GM23338 (cell line): Measurements from ENCODE around the gene ZNF474. TPM values are rescaled to one million over a fixed set of nuclear protein-coding genes. Genes with fewer than 3 reads are reported as not detected.

ENCODE experiments used
- ATAC-seq: fragments of 200-7000 bp; cut with Tn5 transposase; 3 replicates; pipeline ENCODE4 v1.9.1; 2020
- DNase-seq: peaks from one replicate; pipeline ENCODE4 v3.0.0-alpha.2; 2015; ENCODE audit warnings: low spot score
- H2AFZ ChIP-seq: fragments of 200-600 bp; sonication (generic); 2 replicates; pipeline ENCODE4 v1.8.0; 2016; ENCODE audit warnings: antibody characterized with exemption, mild to moderate bottlenecking, moderate library complexity
- H3F3A ChIP-seq: fragments of 200-600 bp; sonication (generic); replicated peaks from 2 replicates; pipeline ENCODE4 v1.8.0; 2017; ENCODE audit warnings: antibody characterized with exemption, mixed run types, low read depth
- H3K27ac ChIP-seq: fragments of 200-600 bp; sonication (generic); 2 replicates; pipeline ENCODE4 v1.6.1; 2016; ENCODE audit warnings: low read depth
- H3K27me3 ChIP-seq: fragments of 200-600 bp; sonication (generic); 2 replicates; pipeline ENCODE4 v1.8.0; 2016; ENCODE audit warnings: mild to moderate bottlenecking, mixed run types, moderate library complexity; ENCODE audit not compliant: insufficient read depth
- H3K36me3 ChIP-seq: fragments of 200-600 bp; sonication (generic); 2 replicates; pipeline ENCODE4 v1.8.0; 2016; ENCODE audit warnings: mild to moderate bottlenecking; ENCODE audit not compliant: insufficient read depth
- H3K4me1 ChIP-seq: fragments of 200-600 bp; sonication (generic); 2 replicates; pipeline ENCODE4 v1.8.0; 2016; ENCODE audit warnings: mild to moderate bottlenecking, moderate library complexity; ENCODE audit not compliant: insufficient read depth
- H3K4me2 ChIP-seq: fragments of 200-600 bp; sonication (generic); 2 replicates; pipeline ENCODE4 v1.7.1; 2017; ENCODE audit warnings: mixed run types
- H3K4me3 ChIP-seq: fragments of 200-600 bp; sonication (generic); 2 replicates; pipeline ENCODE4 v1.6.1; 2016; ENCODE audit warnings: mixed run types
- H3K79me2 ChIP-seq: fragments of 200-600 bp; sonication (generic); replicated peaks from 2 replicates; pipeline ENCODE4 v1.8.0; 2017; ENCODE audit warnings: mild to moderate bottlenecking; ENCODE audit not compliant: insufficient read depth
- H3K9me2 ChIP-seq: fragments of 200-600 bp; sonication (generic); 2 replicates; pipeline ENCODE4 v1.8.0; 2017; ENCODE audit not compliant: insufficient read depth
- H4K20me1 ChIP-seq: fragments of 200-600 bp; sonication (generic); replicated peaks from 2 replicates; pipeline ENCODE4 v1.8.0; 2017; ENCODE audit warnings: mild to moderate bottlenecking; ENCODE audit not compliant: insufficient read depth
- H3K27ac Mint-ChIP-seq: 2 replicates; pipeline ENCODE4 v1.8.0; 2020; ENCODE audit warnings: inconsistent platforms, mild to moderate bottlenecking, moderate library complexity, mixed read lengths
- H3K27me3 Mint-ChIP-seq: 3 replicates; pipeline ENCODE4 v1.8.0; 2022; ENCODE audit warnings: low read depth, mild to moderate bottlenecking, moderate library complexity, mixed read lengths, inconsistent platforms; ENCODE audit not compliant: insufficient read depth, poor library complexity
- H3K36me3 Mint-ChIP-seq: 3 replicates; pipeline ENCODE4 v1.8.0; 2021; ENCODE audit warnings: low read depth, mild to moderate bottlenecking, inconsistent platforms, moderate library complexity, mixed read lengths
- H3K4me1 Mint-ChIP-seq: 3 replicates; pipeline ENCODE4 v1.8.0; 2020; ENCODE audit warnings: mild to moderate bottlenecking, inconsistent platforms, mixed read lengths
- H3K4me3 Mint-ChIP-seq: 3 replicates; pipeline ENCODE4 v1.8.0; 2021; ENCODE audit warnings: moderate library complexity, mild to moderate bottlenecking, inconsistent platforms, mixed read lengths
- H3K9me3 Mint-ChIP-seq: 3 replicates; pipeline ENCODE4 v1.8.0; 2020; ENCODE audit warnings: moderate library complexity, mild to moderate bottlenecking, inconsistent platforms, mixed read lengths
- CREB1 ChIP-seq: fragments of 250-450 bp; sonication (Bioruptor Pico); IDR thresholded peaks from 2 replicates; pipeline ENCODE4 v1.5.0; 2020; ENCODE audit warnings: low read depth, mild to moderate bottlenecking, moderate library complexity
- EZH2 ChIP-seq: fragments of 200-600 bp; sonication (generic); IDR thresholded peaks from one replicate; pipeline ENCODE4 v1.8.0; 2017; ENCODE audit warnings: antibody characterized with exemption, mild to moderate bottlenecking, low read depth; ENCODE audit not compliant: unreplicated experiment
- EZH2phosphoT487 ChIP-seq: fragments of 200-600 bp; sonication (generic); IDR thresholded peaks from one replicate; pipeline ENCODE4 v1.8.1; 2018; ENCODE audit warnings: antibody characterized with exemption; ENCODE audit not compliant: unreplicated experiment
- JUNB ChIP-seq: IDR thresholded peaks from one replicate; pipeline ENCODE4 v1.6.1; 2016; ENCODE audit warnings: antibody characterized with exemption; ENCODE audit not compliant: unreplicated experiment
- NANOG ChIP-seq: IDR thresholded peaks from 2 replicates; pipeline ENCODE4 v1.6.1; 2016; ENCODE audit warnings: antibody characterized with exemption, borderline replicate concordance
- POLR2AphosphoS5 ChIP-seq: IDR thresholded peaks from 2 replicates; pipeline ENCODE4 v1.6.1; 2016; ENCODE audit warnings: antibody characterized with exemption, low read depth
- STAT1 ChIP-seq: IDR thresholded peaks from one replicate; pipeline ENCODE4 v1.6.1; 2016; ENCODE audit warnings: antibody characterized with exemption; ENCODE audit not compliant: unreplicated experiment
- ZNF114 ChIP-seq: fragments of 250-450 bp; sonication (Bioruptor Pico); IDR thresholded peaks from 2 replicates; pipeline ENCODE4 v1.5.0; 2020; ENCODE audit warnings: mild to moderate bottlenecking, moderate library complexity
- ZNF331 ChIP-seq: fragments of 250-450 bp; sonication (Bioruptor Pico); IDR thresholded peaks from 2 replicates; pipeline ENCODE4 v1.5.0; 2020; ENCODE audit warnings: low read depth, mild to moderate bottlenecking, moderate library complexity
- polyA plus RNA-seq: library from polyadenylated mRNA; unstranded; fragments of >200 nt; fragmentation: Nextera tagmentation; extraction: Ambion mirVana; gene quantifications from 2 replicates; pipeline ENCODE4 v1.2.1, GENCODE V29; 2016
- total RNA-seq: library from RNA; depleted of rRNA; stranded (reverse); fragments of >200 nt; shearing (Covaris generic); gene quantifications from 2 replicates; pipeline ENCODE4 v1.2.3, GENCODE V29; 2014
- TF ChIP-seq, protein P1 (sequence below): fragments of 250-450 bp; sonication (Bioruptor Pico); IDR thresholded peaks from 2 replicates; pipeline ENCODE4 v1.5.0; 2020; ENCODE audit warnings: mild to moderate bottlenecking, moderate library complexity
- TF ChIP-seq, protein P2 (sequence below): IDR thresholded peaks from 2 replicates; pipeline ENCODE4 v1.6.1; 2016; ENCODE audit warnings: antibody characterized with exemption
- TF ChIP-seq, protein P3 (sequence below): IDR thresholded peaks from one replicate; pipeline ENCODE4 v1.6.1; 2018; ENCODE audit warnings: antibody characterized with exemption; ENCODE audit not compliant: unreplicated experiment
- TF ChIP-seq, protein P4 (sequence below), 2 experiments: fragments of 200-600 bp in 1 of 2; sonication (generic) in 1 of 2; conservative IDR thresholded peaks; 2 replicates each; pipeline versions ENCODE4 v1.5.1 to v1.6.1; 2016 to 2017; ENCODE audit warnings: antibody characterized with exemption in 2 of 2, low read depth in 2 of 2, mild to moderate bottlenecking in 2 of 2, moderate library complexity in 1 of 2

Gene ZNF474
- total and polyA plus RNA-seq, 2 experiments from 2014 or later: 0.59 TPM; not detected in 1

DNA sequence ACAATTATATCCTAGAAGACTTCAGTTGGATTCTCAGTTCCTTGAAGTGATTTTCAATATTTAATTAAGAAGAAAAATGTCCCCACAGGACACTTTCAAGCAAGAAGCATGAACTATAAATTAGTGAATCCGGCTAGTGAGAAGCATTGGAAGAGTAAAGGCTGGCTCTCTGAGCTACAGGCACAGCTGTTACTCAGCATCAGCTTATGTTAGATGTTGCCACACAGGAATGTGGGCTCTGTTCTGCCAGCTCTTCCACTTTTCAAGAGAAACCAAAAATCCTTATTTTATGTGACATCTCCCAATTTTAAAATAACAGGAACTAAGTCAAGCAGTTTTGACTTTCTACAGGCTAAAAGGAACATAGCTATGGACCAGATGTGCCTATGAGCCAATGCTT is 14.9 kb downstream of the ZNF474 start:
- Histone ChIP-seq H3K4me1 (no peaks in the 10 kb centered on the region), H3F3A (no peaks in the 10 kb centered on the region), H3K9me2 (peaks cover 2% of the 10 kb centered on the region; the same call in 1 of the 2 replicates), H3K4me2 (no peak overlapping the region), H4K20me1 (no peaks in the 10 kb centered on the region), H3K27ac (no peak overlapping the region), H3K36me3 (no peaks in the 10 kb centered on the region), H3K4me3 (no peak overlapping the region), H3K79me2 (no peaks in the 10 kb centered on the region), H3K27me3 (no peaks in the 10 kb centered on the region), H2AFZ (no peak overlapping the region)
- no peak overlapping the region for H3K4me3 Mint-ChIP-seq
- H3K9me3 Mint-ChIP-seq: no peaks in the 10 kb centered on the region
- H3K27me3 Mint-ChIP-seq: peaks cover 2% of the 10 kb centered on the region
- H3K27ac Mint-ChIP-seq: no peak overlapping the region
- H3K36me3 Mint-ChIP-seq: no peaks in the 10 kb centered on the region
- H3K4me1 Mint-ChIP-seq: peaks cover 3% of the 10 kb centered on the region
- ATAC-seq (no peak), DNase-seq (no peak)
- TF ChIP-seq POLR2AphosphoS5: no peak
- no peak for TF ChIP-seq EZH2
- TF ChIP-seq, protein P1, sequence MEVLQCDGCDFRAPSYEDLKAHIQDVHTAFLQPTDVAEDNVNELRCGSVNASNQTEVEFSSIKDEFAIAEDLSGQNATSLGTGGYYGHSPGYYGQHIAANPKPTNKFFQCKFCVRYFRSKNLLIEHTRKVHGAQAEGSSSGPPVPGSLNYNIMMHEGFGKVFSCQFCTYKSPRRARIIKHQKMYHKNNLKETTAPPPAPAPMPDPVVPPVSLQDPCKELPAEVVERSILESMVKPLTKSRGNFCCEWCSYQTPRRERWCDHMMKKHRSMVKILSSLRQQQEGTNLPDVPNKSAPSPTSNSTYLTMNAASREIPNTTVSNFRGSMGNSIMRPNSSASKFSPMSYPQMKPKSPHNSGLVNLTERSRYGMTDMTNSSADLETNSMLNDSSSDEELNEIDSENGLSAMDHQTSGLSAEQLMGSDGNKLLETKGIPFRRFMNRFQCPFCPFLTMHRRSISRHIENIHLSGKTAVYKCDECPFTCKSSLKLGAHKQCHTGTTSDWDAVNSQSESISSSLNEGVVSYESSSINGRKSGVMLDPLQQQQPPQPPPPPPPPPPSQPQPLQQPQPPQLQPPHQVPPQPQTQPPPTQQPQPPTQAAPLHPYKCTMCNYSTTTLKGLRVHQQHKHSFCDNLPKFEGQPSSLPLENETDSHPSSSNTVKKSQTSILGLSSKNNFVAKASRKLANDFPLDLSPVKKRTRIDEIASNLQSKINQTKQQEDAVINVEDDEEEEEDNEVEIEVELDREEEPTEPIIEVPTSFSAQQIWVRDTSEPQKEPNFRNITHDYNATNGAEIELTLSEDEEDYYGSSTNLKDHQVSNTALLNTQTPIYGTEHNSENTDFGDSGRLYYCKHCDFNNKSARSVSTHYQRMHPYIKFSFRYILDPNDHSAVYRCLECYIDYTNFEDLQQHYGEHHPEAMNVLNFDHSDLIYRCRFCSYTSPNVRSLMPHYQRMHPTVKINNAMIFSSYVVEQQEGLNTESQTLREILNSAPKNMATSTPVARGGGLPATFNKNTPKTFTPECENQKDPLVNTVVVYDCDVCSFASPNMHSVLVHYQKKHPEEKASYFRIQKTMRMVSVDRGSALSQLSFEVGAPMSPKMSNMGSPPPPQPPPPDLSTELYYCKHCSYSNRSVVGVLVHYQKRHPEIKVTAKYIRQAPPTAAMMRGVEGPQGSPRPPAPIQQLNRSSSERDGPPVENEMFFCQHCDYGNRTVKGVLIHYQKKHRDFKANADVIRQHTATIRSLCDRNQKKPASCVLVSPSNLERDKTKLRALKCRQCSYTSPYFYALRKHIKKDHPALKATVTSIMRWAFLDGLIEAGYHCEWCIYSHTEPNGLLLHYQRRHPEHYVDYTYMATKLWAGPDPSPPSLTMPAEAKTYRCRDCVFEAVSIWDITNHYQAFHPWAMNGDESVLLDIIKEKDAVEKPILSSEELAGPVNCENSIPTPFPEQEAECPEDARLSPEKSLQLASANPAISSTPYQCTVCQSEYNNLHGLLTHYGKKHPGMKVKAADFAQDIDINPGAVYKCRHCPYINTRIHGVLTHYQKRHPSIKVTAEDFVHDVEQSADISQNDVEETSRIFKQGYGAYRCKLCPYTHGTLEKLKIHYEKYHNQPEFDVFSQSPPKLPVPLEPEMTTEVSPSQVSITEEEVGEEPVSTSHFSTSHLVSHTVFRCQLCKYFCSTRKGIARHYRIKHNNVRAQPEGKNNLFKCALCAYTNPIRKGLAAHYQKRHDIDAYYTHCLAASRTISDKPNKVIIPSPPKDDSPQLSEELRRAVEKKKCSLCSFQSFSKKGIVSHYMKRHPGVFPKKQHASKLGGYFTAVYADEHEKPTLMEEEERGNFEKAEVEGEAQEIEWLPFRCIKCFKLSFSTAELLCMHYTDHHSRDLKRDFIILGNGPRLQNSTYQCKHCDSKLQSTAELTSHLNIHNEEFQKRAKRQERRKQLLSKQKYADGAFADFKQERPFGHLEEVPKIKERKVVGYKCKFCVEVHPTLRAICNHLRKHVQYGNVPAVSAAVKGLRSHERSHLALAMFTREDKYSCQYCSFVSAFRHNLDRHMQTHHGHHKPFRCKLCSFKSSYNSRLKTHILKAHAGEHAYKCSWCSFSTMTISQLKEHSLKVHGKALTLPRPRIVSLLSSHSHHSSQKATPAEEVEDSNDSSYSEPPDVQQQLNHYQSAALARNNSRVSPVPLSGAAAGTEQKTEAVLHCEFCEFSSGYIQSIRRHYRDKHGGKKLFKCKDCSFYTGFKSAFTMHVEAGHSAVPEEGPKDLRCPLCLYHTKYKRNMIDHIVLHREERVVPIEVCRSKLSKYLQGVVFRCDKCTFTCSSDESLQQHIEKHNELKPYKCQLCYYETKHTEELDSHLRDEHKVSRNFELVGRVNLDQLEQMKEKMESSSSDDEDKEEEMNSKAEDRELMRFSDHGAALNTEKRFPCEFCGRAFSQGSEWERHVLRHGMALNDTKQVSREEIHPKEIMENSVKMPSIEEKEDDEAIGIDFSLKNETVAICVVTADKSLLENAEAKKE: no peak
- TF ChIP-seq ZNF331: no peak
- TF ChIP-seq ZNF114: no peak
- TF ChIP-seq, protein P2, sequence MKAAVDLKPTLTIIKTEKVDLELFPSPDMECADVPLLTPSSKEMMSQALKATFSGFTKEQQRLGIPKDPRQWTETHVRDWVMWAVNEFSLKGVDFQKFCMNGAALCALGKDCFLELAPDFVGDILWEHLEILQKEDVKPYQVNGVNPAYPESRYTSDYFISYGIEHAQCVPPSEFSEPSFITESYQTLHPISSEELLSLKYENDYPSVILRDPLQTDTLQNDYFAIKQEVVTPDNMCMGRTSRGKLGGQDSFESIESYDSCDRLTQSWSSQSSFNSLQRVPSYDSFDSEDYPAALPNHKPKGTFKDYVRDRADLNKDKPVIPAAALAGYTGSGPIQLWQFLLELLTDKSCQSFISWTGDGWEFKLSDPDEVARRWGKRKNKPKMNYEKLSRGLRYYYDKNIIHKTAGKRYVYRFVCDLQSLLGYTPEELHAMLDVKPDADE: no peak
- TF ChIP-seq NANOG: no peak
- TF ChIP-seq STAT1: no peak
- TF ChIP-seq CREB1 (CRISPR knock-in tag): no peak
- TF ChIP-seq JUNB: no peak
- TF ChIP-seq, protein P3, sequence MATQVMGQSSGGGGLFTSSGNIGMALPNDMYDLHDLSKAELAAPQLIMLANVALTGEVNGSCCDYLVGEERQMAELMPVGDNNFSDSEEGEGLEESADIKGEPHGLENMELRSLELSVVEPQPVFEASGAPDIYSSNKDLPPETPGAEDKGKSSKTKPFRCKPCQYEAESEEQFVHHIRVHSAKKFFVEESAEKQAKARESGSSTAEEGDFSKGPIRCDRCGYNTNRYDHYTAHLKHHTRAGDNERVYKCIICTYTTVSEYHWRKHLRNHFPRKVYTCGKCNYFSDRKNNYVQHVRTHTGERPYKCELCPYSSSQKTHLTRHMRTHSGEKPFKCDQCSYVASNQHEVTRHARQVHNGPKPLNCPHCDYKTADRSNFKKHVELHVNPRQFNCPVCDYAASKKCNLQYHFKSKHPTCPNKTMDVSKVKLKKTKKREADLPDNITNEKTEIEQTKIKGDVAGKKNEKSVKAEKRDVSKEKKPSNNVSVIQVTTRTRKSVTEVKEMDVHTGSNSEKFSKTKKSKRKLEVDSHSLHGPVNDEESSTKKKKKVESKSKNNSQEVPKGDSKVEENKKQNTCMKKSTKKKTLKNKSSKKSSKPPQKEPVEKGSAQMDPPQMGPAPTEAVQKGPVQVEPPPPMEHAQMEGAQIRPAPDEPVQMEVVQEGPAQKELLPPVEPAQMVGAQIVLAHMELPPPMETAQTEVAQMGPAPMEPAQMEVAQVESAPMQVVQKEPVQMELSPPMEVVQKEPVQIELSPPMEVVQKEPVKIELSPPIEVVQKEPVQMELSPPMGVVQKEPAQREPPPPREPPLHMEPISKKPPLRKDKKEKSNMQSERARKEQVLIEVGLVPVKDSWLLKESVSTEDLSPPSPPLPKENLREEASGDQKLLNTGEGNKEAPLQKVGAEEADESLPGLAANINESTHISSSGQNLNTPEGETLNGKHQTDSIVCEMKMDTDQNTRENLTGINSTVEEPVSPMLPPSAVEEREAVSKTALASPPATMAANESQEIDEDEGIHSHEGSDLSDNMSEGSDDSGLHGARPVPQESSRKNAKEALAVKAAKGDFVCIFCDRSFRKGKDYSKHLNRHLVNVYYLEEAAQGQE: no peak
- TF ChIP-seq, protein P4, sequence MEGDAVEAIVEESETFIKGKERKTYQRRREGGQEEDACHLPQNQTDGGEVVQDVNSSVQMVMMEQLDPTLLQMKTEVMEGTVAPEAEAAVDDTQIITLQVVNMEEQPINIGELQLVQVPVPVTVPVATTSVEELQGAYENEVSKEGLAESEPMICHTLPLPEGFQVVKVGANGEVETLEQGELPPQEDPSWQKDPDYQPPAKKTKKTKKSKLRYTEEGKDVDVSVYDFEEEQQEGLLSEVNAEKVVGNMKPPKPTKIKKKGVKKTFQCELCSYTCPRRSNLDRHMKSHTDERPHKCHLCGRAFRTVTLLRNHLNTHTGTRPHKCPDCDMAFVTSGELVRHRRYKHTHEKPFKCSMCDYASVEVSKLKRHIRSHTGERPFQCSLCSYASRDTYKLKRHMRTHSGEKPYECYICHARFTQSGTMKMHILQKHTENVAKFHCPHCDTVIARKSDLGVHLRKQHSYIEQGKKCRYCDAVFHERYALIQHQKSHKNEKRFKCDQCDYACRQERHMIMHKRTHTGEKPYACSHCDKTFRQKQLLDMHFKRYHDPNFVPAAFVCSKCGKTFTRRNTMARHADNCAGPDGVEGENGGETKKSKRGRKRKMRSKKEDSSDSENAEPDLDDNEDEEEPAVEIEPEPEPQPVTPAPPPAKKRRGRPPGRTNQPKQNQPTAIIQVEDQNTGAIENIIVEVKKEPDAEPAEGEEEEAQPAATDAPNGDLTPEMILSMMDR (conservative IDR thresholded peaks at IDR 0.05; ENCODE audit: low read depth in 2 of 2): no peak
- no peak for TF ChIP-seq EZH2phosphoT487
